Thyroid gland (tissue), 4 donors: ENCODE results near the gene ATXN7L1. TPM values are rescaled to one million over a fixed set of nuclear protein-coding genes. Genes with fewer than 3 reads are reported as not detected.
A peak's percentile ranks its signal among the peaks of the same experiment; 100 is the strongest.
"Not testable (repeated sequence)": the region's sequence is repeated elsewhere in the genome, so short reads cannot be mapped to it uniquely, and the experiment has no call there.

Experiments used
- DNase-seq, 2 donors: peaks; one replicate each; pipeline ENCODE4 v3.0.0-alpha.2; 2019
- H3K27ac ChIP-seq, 3 donors: fragments of 200-600 bp; sonication (generic); 1 replicate in 2 of 3; 2 replicates in 1 of 3; pipeline ENCODE4 v1.5.1; 2016 to 2019; ENCODE audit warnings: mild to moderate bottlenecking in 1 of 3, moderate library complexity in 1 of 3
- H3K27me3 ChIP-seq: fragments of 200-600 bp; sonication (generic); one replicate; pipeline ENCODE4 v1.5.1; 2019
- H3K36me3 ChIP-seq, 2 donors: fragments of 200-600 bp; sonication (generic); one replicate each; pipeline ENCODE4 v1.5.1; 2016 to 2019
- H3K4me1 ChIP-seq, 2 donors: fragments of 200-600 bp; sonication (generic); one replicate each; pipeline ENCODE4 v1.5.1; 2017 to 2019
- H3K4me3 ChIP-seq, 3 donors: fragments of 200-600 bp; sonication (generic); replicated peaks in 1 of 3; 1 replicate in 2 of 3; 2 replicates in 1 of 3; pipeline ENCODE4 v1.5.1; 2016; ENCODE audit warnings: mild to moderate bottlenecking in 1 of 3
- H3K9me3 ChIP-seq: fragments of 200-600 bp; sonication (generic); one replicate; pipeline ENCODE4 v1.5.1; 2017
- POLR2A ChIP-seq, 2 donors: fragments of 450-650 bp; IDR thresholded peaks; one replicate each; pipeline ENCODE4 v1.6.1; 2017; ENCODE audit warnings: antibody characterized with exemption in 2 of 2, mild to moderate bottlenecking in 2 of 2, moderate library complexity in 1 of 2
- WGBS, 2 donors: methylation state at CpG; one replicate each; pipeline ENCODE4 v1.1.5; 2017; 5-methylcytosine and 5-hydroxymethylcytosine counted together
- intact Hi-C: fragments of 100-400 bp; cut with DNase I; formaldehyde crosslinking; loops from one replicate; pipeline ENCODE4 v1.15.1; 2023
- total RNA-seq, 4 donors: library from RNA; depleted of rRNA; stranded (reverse); fragments of >200 nt; gene quantifications; one replicate each; pipeline ENCODE4 v1.2.3, GENCODE V29; 2016
- TF ChIP-seq, protein P1 (sequence below), 6 experiments: fragments of 200-600 bp in 3 of 6; fragments of 450-650 bp in 3 of 6; sonication (generic) in 3 of 6; IDR thresholded peaks; one replicate each; pipeline ENCODE4 v1.5.1; 2016 to 2019; ENCODE audit warnings: antibody characterized with exemption in 6 of 6, mild to moderate bottlenecking in 2 of 6, inconsistent platforms in 1 of 6, moderate library complexity in 1 of 6

The ATXN7L1 gene
- total RNA-seq, 4 donors from 2014 or later = 21.8 to 24.4 (median 22.8) TPM

DNA sequence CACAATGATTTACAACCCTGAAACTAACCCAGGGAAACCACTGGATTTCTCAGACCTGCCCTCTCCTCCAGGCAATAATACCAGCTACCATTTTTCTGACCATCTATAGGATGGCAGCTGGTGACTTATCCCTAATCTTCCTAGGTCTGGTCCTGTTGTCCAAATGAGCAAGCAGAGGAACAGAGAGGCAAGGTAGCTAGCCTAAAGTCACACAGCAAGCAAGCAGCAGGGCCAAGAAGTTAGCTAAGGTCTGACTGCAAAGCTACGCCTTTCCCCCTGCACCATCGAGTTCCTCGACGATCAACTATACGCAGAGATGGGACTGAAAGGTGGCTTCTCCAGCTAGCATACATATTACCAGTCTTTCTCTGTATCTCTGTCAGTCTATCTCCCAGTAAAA is 25.3 kb downstream of the ATXN7L1 start:
- DNase-seq = no peak
- H3K27me3 ChIP-seq = no peaks in the 10 kb centered on the region
- no peak overlapping the region for H3K4me3 ChIP-seq
- intact Hi-C loops = no loop called here
- no peak overlapping the region for H3K27ac ChIP-seq
- no peaks in the 10 kb centered on the region for H3K9me3 ChIP-seq
- 77 to 94% methylated on average over 5 of the region's 5 CpGs for whole genome bisulfite sequencing, 2 donors
- H3K36me3 ChIP-seq = no peaks in the 10 kb centered on the region
- H3K4me1 ChIP-seq = no peaks in the 10 kb centered on the region
- no peak for TF ChIP-seq POLR2A (IDR thresholded peaks at IDR 0.05)
- TF ChIP-seq, protein P1, sequence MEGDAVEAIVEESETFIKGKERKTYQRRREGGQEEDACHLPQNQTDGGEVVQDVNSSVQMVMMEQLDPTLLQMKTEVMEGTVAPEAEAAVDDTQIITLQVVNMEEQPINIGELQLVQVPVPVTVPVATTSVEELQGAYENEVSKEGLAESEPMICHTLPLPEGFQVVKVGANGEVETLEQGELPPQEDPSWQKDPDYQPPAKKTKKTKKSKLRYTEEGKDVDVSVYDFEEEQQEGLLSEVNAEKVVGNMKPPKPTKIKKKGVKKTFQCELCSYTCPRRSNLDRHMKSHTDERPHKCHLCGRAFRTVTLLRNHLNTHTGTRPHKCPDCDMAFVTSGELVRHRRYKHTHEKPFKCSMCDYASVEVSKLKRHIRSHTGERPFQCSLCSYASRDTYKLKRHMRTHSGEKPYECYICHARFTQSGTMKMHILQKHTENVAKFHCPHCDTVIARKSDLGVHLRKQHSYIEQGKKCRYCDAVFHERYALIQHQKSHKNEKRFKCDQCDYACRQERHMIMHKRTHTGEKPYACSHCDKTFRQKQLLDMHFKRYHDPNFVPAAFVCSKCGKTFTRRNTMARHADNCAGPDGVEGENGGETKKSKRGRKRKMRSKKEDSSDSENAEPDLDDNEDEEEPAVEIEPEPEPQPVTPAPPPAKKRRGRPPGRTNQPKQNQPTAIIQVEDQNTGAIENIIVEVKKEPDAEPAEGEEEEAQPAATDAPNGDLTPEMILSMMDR (IDR thresholded peaks at IDR 0.05) = no peak

DNA sequence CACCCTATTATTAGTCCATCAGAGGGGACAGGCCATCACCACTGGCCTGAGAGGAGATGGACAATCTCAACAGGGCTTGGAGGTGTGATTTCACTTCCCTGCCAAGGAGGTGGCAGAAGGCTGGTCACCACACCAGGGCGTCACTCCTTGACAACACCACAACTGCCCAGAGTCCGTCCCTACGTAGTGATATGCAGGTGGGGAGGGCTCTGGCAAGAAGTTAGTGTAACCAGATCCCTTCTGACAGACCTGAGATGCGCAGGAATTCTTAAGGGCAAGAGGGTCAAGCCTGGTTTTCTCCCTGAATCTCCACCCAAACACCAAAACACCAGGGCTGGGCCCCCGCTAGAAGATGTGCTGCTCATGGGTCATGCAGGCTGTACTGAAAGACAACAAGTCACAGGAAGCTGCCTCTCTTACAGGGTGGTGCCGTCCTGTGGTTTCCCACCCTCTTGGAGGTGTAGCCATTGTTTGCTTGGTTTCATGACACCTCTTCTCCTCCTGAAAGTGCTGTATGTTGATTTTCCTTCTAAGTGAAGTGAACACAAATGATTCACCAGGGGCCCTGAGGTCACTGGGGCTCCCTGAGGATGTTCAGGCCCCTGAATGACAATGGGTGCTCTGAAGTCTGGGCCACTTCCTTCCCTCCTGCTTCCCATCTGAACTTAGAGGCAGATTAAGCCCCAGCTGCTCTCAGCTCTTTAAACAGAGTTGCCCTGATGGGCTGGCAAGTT is 27.1 kb downstream of the ATXN7L1 start:
- Histone ChIP-seq H3K27ac (no peak overlapping the region), H3K9me3 (no peaks in the 10 kb centered on the region), H3K27me3 (no peaks in the 10 kb centered on the region), H3K4me3 (no peak overlapping the region), H3K36me3 (no peaks in the 10 kb centered on the region), H3K4me1 (no peaks in the 10 kb centered on the region)
- no peak for DNase-seq
- WGBS, 2 donors = 89 to 90% methylated on average over 2 to 6 of the region's 6 CpGs
- TF ChIP-seq, protein P1 (IDR thresholded peaks at IDR 0.05) = no peak
- no peak for TF ChIP-seq POLR2A (IDR thresholded peaks at IDR 0.05)
- intact Hi-C loops = no loop called here

DNA sequence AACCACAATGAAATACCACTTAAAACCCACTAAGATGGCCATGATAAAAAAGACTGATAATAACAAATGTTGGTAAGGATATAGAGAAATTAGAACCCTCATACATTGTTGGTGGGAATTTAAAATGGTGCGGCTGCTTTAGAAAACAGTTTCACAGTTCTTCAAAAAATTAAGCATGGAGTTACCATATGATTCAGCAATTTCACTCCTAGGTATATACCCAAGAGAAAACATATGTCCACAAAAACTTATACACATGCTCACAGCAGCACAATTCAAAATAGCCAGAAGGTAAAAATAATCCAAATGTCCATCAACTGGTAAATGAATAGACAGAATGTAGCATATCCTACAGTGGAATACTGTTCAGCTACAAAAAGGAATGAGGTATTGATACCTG is 30.0 kb downstream of the ATXN7L1 start:
- no peak for TF ChIP-seq POLR2A (IDR thresholded peaks at IDR 0.05)
- TF ChIP-seq, protein P1 (IDR thresholded peaks at IDR 0.05) = no peak

DNA sequence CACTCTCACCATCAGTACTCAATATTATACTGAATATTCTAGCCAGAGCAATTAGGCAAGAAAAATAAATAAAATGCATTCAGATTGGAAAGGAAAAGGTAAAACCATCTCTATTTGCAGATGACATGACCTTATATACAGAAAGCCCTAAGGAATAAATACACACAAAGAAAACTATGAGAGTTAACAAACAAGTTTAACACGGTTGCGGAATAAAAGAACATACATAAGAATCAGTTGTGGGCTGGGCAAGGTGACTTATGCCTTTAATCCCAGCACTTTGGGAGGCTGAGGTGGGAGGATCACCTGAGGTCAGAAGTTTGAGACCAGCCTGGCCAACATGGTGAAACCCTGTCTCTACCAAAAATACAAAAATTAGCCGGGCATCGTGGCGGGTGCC is 31.7 kb downstream of the ATXN7L1 start:
- H3K27ac ChIP-seq, H3K4me3 ChIP-seq, H3K9me3 ChIP-seq, H3K36me3 ChIP-seq, DNase-seq, H3K27me3 ChIP-seq, H3K4me1 ChIP-seq, intact Hi-C loops: not testable (repeated sequence)
- 95 to 99% methylated on average over 5 of the region's 5 CpGs for WGBS, 2 donors

More for the DNA sequence above, 30.0 kb downstream of the ATXN7L1 start:
- no peaks in the 10 kb centered on the region for H3K27me3 ChIP-seq
- 91 to 98% methylated on average over 1 of the region's 1 CpG for WGBS, 2 donors
- no peaks in the 10 kb centered on the region for H3K4me1 ChIP-seq
- H3K27ac ChIP-seq = no peak overlapping the region
- intact Hi-C loops = no loop called here
- H3K4me3 ChIP-seq = no peak overlapping the region
- no peaks in the 10 kb centered on the region for H3K9me3 ChIP-seq
- no peak for DNase-seq
- no peaks in the 10 kb centered on the region for H3K36me3 ChIP-seq

DNA sequence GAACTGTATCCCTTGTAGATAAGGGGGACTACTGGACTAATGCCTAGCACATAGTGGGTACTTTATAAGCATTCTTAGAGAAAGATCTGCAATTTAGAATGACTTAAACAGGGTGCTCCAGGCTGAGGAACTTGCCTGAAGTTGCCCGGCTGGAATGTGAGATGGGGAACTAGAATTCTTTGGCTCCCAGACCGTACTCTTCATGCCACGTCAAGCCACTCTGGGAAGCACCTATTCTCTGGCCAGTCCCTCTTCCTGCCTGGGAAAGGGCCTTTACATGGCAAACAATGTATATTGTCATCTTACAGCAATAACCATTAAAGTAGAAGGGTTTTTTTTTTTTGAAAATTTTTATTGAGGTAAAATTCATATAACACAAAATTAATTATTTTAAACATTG is 34.5 kb downstream of the ATXN7L1 start:
- intact Hi-C loops = no loop called here
- TF ChIP-seq, protein P1 (IDR thresholded peaks at IDR 0.05) = no peak
- no peak for TF ChIP-seq POLR2A (IDR thresholded peaks at IDR 0.05)
- WGBS, 2 donors = 63 to 73% methylated on average over 3 of the region's 3 CpGs
- Histone ChIP-seq H3K9me3 (no peaks in the 10 kb centered on the region), H3K4me3 (no peak overlapping the region), H3K27ac (no peak overlapping the region), H3K36me3 (no peaks in the 10 kb centered on the region), H3K4me1 (peaks cover 18 to 24% of the 10 kb centered on the region in 2 donors), H3K27me3 (no peaks in the 10 kb centered on the region)
- DNase-seq = peak in 1 of 2 donors; percentile 27
